CD4-positive, CD25-positive, alpha-beta regulatory T cell (primary cell): Measurements from ENCODE around the gene MAP3K6. TPM values are rescaled to one million over a fixed set of nuclear protein-coding genes. Genes with fewer than 3 reads are reported as not detected.

ENCODE experiments used
- ATAC-seq, 2 donors: fragments of 150-1000 bp; cut with Tn5 transposase; one replicate each; pipeline ENCODE4 v1.10.0; 2021; ENCODE audit warnings: low read depth in 2 of 2, moderate number of reproducible peaks in 2 of 2, moderate library complexity in 1 of 2
- DNase-seq, 3 donors: peaks; one replicate each; pipeline versions ENCODE4 v3.0.0 to v3.0.0-alpha.2; 2012 to 2022; ENCODE audit warnings: mixed read lengths in 1 of 3
- H3K27ac ChIP-seq: one replicate; pipeline ENCODE4 v1.7.0; 2013; ENCODE audit warnings: mild to moderate bottlenecking, low read length; ENCODE audit not compliant: insufficient read depth, poor library complexity, severe bottlenecking
- H3K27me3 ChIP-seq: one replicate; pipeline ENCODE4 v1.7.0; 2013; ENCODE audit warnings: low read length; ENCODE audit not compliant: control insufficient read depth, insufficient read depth
- H3K36me3 ChIP-seq: one replicate; pipeline ENCODE4 v1.7.0; 2013; ENCODE audit warnings: mild to moderate bottlenecking, low read length, moderate library complexity; ENCODE audit not compliant: control insufficient read depth, insufficient read depth
- H3K4me1 ChIP-seq: 2 replicates; pipeline ENCODE4 v1.7.0; 2013; ENCODE audit warnings: mild to moderate bottlenecking, low read length; ENCODE audit not compliant: insufficient read depth, control insufficient read depth, poor library complexity, severe bottlenecking
- H3K4me3 ChIP-seq: one replicate; pipeline ENCODE4 v1.7.0; 2013; ENCODE audit warnings: low read depth, mild to moderate bottlenecking, low read length, moderate library complexity
- H3K9me3 ChIP-seq, 2 experiments: 1 replicate in 1 of 2; 2 replicates in 1 of 2; pipeline ENCODE4 v1.7.0; 2013; ENCODE audit warnings: low read length in 2 of 2, mild to moderate bottlenecking in 1 of 2, moderate library complexity in 1 of 2; ENCODE audit not compliant: control insufficient read depth in 2 of 2
- H3K27ac Mint-ChIP-seq, 3 donors: one replicate each; pipeline ENCODE4 v1.8.0; 2020 to 2022; ENCODE audit warnings: mild to moderate bottlenecking in 3 of 3, mixed read lengths in 3 of 3, moderate library complexity in 2 of 3
- H3K27me3 Mint-ChIP-seq: one replicate; pipeline ENCODE4 v1.8.0; 2022; ENCODE audit warnings: mild to moderate bottlenecking, mixed read lengths
- H3K36me3 Mint-ChIP-seq: one replicate; pipeline ENCODE4 v1.8.0; 2020; ENCODE audit warnings: mixed read lengths
- H3K4me1 Mint-ChIP-seq, 4 donors: one replicate each; pipeline ENCODE4 v1.8.0; 2020 to 2022; ENCODE audit warnings: mixed read lengths in 4 of 4, mild to moderate bottlenecking in 1 of 4
- H3K4me3 Mint-ChIP-seq, 4 donors: one replicate each; pipeline ENCODE4 v1.8.0; 2020 to 2022; ENCODE audit warnings: mild to moderate bottlenecking in 4 of 4, mixed read lengths in 4 of 4, moderate library complexity in 3 of 4
- H3K9me3 Mint-ChIP-seq, 7 donors: one replicate each; pipeline ENCODE4 v1.8.0; 2020 to 2022; ENCODE audit warnings: mixed read lengths in 7 of 7, mild to moderate bottlenecking in 3 of 7, moderate library complexity in 2 of 7
- polyA plus RNA-seq, 4 donors: library from polyadenylated mRNA; unstranded; fragments of 300-500 nt; fragmentation: Illumina TruSeq; gene quantifications; one replicate each; pipeline ENCODE4 v1.2.3, GENCODE V29; 2021
- total RNA-seq: library from RNA; stranded (reverse); gene quantifications from one replicate; pipeline ENCODE4 v1.2.3, GENCODE V29; 2022

The MAP3K6 gene
- total and polyA plus RNA-seq, 5 donors from 2014 or later, result 3.8 to 8.3 (median 5.6) TPM

DNA sequence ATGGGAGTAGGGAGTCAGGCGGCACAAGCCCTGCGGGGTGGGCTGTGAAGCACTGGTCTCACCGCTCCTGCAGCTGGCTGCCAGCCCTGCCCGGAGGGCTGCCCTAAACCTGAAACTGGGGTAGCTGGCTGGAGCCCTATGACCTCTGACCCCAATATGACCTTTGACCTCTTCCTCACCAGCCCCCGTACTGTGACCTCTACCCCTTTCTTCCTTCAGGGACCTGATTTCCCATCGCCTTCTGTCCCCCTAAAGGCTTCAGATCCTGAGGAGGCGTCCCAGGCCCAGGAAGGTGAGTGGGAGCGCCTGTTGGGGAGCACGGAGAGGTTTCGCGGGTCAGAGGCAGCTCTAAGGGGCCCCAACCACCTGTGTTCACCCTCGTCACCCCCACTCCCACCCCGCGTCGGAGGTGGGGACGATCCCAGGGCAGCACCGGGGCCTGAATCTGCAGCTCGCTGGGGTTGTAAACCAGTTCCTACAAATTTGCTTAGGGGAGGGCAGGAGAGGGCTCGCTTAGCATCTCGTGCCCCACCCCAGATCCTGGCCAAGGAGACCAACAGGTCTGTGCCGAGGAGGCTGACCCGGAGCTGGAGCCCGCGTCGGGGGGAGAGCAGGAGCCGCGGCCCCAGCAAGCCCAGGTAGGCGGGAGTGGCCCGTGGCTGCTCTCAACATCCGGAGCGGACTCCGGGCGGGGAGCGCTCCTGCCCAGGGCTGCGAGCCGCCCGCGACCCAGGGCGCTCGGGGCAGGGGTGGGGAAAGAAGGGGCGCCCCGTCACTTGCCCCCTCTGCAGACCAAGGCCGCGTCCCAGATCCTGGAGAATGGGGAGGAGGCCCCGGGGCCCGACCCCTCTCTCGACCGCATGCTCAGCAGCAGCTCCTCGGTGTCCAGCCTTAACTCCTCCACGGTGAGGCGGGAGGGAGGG lies 17.6 kb downstream of the MAP3K6 start:
- H3K4me1 ChIP-seq, result peaks cover 32% of the 10 kb centered on the region
- no peaks in the 10 kb centered on the region for H3K9me3 ChIP-seq
- no peaks in the 10 kb centered on the region for H3K27me3 ChIP-seq
- peaks cover 30% of the 10 kb centered on the region for H3K36me3 ChIP-seq
- H3K4me1 Mint-ChIP-seq, result peaks cover 0 to 35% (median 9%) of the 10 kb centered on the region in 4 donors
- H3K9me3 Mint-ChIP-seq, result no peaks in the 10 kb centered on the region
- H3K27ac ChIP-seq, result peak overlapping the region; percentile 30
- H3K4me3 ChIP-seq, result no peak overlapping the region
- H3K27ac Mint-ChIP-seq, result peak overlapping the region; percentile 14 to 65 (median 36)
- ATAC-seq, result peak; percentile 70 to 78
- peaks cover 24% of the 10 kb centered on the region for H3K36me3 Mint-ChIP-seq
- H3K4me3 Mint-ChIP-seq, result peak overlapping the region in 3 of 4 donors; percentile 41 to 69 (median 68)
- no peaks in the 10 kb centered on the region for H3K27me3 Mint-ChIP-seq
- peak in 2 of 3 donors; percentile 33 to 49 for DNase-seq

DNA sequence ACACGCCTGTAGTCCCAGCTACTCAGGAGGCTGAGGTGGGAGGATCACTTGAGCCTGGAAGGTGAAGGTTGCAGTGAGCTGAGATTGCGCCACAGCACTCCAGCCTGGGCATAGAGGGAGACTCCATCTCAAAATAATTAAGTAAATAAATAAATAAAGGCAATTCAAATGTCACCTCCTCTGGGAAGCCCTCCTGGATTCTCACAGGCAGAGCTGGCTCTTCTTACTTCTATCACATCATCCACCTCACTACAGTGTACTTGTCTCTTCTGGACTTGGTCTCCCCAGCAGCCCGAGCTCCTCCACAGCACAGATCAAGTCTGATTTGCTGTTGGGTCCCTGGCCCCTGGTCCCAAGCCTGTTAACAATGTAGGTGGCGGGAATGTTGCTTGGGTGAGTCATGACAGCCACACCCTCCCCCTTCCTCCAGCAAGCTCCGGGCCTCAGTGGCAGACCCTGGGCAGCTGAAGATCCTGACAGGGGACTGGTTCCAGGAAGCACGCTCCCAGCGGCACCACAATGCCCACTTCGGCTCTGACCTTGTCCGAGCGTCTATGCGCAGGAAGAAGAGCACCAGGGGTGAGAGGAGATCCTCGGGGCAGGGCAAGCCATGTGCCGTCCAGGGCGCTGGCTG lies 19.7 kb downstream of the MAP3K6 start:
- peaks cover 26% of the 10 kb centered on the region for H3K36me3 Mint-ChIP-seq
- peaks cover 30% of the 10 kb centered on the region for H3K36me3 ChIP-seq
- no peak overlapping the region for H3K4me3 Mint-ChIP-seq

DNA sequence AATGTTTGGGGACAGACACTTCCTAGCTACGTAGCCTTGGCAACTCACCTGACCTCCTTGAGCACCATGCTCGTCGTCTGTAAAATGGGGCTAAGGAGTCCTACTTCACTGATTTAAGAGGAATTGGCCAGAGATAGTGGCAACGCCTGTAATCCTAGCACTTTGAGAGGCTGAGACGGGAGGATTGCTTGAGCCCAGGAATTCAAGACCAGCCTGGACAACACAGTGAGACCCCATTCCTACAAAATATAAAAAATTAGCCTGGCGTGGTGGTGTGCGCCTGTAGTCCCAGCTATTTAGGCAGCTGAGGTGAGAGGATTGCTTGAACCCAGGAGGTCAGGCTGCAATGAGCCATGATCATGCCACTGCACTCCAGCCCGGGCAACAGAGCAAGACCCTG lies 20.4 kb downstream of the MAP3K6 start:
- no peak for ATAC-seq
- Mint-ChIP-seq H3K9me3 (no peaks in the 10 kb centered on the region), H3K36me3 (peaks cover 22% of the 10 kb centered on the region), H3K27me3 (no peaks in the 10 kb centered on the region), H3K4me3 (peak overlapping the region in 3 of 4 donors; percentile 62 to 93 (median 71)), H3K27ac (peak overlapping the region in 2 of 3 donors; percentile 31 to 56), H3K4me1 (peaks cover 4 to 45% (median 22%) of the 10 kb centered on the region in 4 donors)
- Histone ChIP-seq H3K4me3 (no peak overlapping the region), H3K27ac (no peak overlapping the region), H3K4me1 (peaks cover 50% of the 10 kb centered on the region), H3K9me3 (no peaks in the 10 kb centered on the region), H3K36me3 (peaks cover 30% of the 10 kb centered on the region), H3K27me3 (no peaks in the 10 kb centered on the region)
- DNase-seq, result no peak

More for the DNA sequence above, 19.7 kb downstream of the MAP3K6 start:
- Histone ChIP-seq H3K4me1 (peaks cover 44% of the 10 kb centered on the region), H3K27me3 (no peaks in the 10 kb centered on the region), H3K9me3 (no peaks in the 10 kb centered on the region), H3K4me3 (no peak overlapping the region), H3K27ac (no peak overlapping the region)
- H3K27ac Mint-ChIP-seq, result no peak overlapping the region
- no peak for DNase-seq
- no peak for ATAC-seq
- H3K27me3 Mint-ChIP-seq, result no peaks in the 10 kb centered on the region
- H3K9me3 Mint-ChIP-seq, result no peaks in the 10 kb centered on the region
- H3K4me1 Mint-ChIP-seq, result peaks cover 4 to 43% (median 20%) of the 10 kb centered on the region in 4 donors

DNA sequence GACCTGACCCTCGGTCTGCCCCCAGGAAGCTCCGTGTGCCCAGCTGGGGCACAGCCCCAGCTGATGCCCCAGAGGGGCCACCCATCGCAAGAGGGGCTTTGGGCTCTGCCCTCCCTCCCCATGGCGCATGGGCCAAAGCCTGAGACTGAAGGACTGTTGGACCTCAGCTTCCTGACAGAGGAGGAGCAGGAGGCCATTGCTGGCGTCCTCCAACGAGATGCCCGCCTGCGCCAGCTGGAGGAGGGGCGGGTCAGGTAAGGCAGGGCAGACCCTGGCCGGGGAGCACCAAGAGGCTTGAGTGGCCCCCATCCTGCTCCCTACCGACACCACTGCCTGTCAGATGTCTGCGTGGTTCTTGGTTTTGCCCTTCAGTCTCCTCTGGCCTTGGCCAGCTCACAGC lies 21.5 kb downstream of the MAP3K6 start:
- Mint-ChIP-seq H3K4me1 (peaks cover 4 to 54% (median 27%) of the 10 kb centered on the region in 4 donors), H3K27me3 (no peaks in the 10 kb centered on the region), H3K4me3 (peak overlapping the region in 3 of 4 donors; percentile 71 to 91 (median 76)), H3K27ac (peak overlapping the region in 1 of 3 donors; percentile 56), H3K9me3 (no peaks in the 10 kb centered on the region), H3K36me3 (peaks cover 22% of the 10 kb centered on the region)
- Histone ChIP-seq H3K4me1 (peaks cover 57% of the 10 kb centered on the region), H3K9me3 (no peaks in the 10 kb centered on the region), H3K4me3 (no peak overlapping the region), H3K27me3 (no peaks in the 10 kb centered on the region), H3K36me3 (peaks cover 26% of the 10 kb centered on the region), H3K27ac (no peak overlapping the region)
- no peak for ATAC-seq
- DNase-seq, result no peak

DNA sequence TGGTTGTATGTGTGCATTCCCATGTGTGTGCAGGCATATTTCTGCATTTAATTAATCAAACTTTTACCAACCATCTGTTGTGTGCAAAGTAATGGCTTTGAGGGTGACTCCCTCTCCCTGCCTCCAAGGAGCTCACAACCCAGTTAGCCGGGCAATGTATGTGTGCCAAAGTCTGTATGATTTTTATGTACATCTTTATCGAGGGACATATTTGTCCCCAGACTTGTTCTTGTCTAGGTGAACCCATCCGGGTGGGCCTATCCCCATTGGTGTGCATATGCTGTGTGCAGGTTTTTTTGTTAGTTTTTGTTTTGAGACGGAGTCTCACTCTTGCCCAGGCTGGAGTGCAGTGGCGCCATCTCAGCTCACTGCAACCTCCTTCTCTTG lies 23.1 kb downstream of the MAP3K6 start:
- no peaks in the 10 kb centered on the region for H3K27me3 ChIP-seq
- Mint-ChIP-seq H3K27ac (peak overlapping the region; percentile 90 to 97 (median 96)), H3K4me3 (peak overlapping the region; percentile 93 to 98 (median 95)), H3K27me3 (no peaks in the 10 kb centered on the region), H3K36me3 (peaks cover 22% of the 10 kb centered on the region), H3K9me3 (no peaks in the 10 kb centered on the region), H3K4me1 (peaks cover 4 to 67% (median 36%) of the 10 kb centered on the region in 4 donors)
- H3K9me3 ChIP-seq, result no peaks in the 10 kb centered on the region
- DNase-seq (no peak), ATAC-seq (no peak)
- H3K36me3 ChIP-seq, result peaks cover 25% of the 10 kb centered on the region
- peak overlapping the region; percentile 79 for H3K27ac ChIP-seq
- peak overlapping the region; percentile 87 for H3K4me3 ChIP-seq
- H3K4me1 ChIP-seq, result peaks cover 52% of the 10 kb centered on the region

DNA sequence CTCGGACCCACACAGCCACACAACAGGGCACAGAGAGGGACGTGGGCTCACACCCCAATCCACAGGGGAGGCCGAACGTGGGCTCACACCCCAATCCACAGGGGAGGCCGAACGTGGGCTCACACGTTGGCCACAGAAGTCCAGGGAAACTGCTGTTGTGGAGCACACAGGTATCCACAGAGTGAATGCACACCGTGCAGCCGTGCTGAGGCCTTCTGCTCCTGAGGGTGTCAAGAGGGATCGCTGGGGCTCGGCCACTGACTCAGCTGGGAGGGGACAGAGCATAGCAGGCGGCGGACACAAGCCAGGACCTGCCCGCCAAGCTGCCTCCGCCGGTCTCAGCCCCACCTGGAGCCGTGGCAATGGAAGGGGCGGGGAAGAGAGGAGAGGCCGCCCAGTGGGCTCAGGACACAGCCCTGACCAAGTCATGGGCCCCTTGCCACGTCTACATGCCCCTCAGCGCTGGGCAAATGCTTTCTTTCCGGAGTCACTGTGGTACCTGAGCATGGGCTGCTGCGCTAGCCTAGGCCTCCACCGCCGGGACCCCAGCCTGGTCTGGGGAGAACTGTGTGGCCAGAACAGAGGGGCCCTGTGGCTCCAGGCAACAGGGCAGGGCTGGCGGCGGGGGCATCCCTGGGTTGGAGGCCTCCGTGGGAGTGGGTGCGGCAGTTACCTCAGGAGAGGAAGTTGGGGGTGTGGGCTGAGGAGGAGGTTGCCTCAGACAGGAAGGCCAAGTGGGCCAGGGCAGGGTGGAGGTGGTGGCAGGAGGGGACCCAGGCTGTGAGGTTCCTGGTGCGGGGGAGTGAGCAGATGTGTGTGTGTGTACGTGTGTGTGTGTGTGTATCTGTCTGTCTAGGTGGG lies 23.8 kb downstream of the MAP3K6 start:
- ATAC-seq (peak; percentile 84 to 86), DNase-seq (peak; percentile 65 to 92 (median 82))
- Mint-ChIP-seq H3K27ac (peak overlapping the region; percentile 90 to 97 (median 96)), H3K36me3 (peaks cover 21% of the 10 kb centered on the region), H3K4me1 (peaks cover 4 to 65% (median 36%) of the 10 kb centered on the region in 4 donors), H3K4me3 (peak overlapping the region; percentile 93 to 98 (median 95)), H3K9me3 (no peaks in the 10 kb centered on the region), H3K27me3 (no peaks in the 10 kb centered on the region)
- peak overlapping the region; percentile 79 for H3K27ac ChIP-seq
- H3K27me3 ChIP-seq, result no peaks in the 10 kb centered on the region
- H3K4me1 ChIP-seq, result peaks cover 48% of the 10 kb centered on the region
- peaks cover 25% of the 10 kb centered on the region for H3K36me3 ChIP-seq
- no peaks in the 10 kb centered on the region for H3K9me3 ChIP-seq
- H3K4me3 ChIP-seq, result peak overlapping the region; percentile 95

DNA sequence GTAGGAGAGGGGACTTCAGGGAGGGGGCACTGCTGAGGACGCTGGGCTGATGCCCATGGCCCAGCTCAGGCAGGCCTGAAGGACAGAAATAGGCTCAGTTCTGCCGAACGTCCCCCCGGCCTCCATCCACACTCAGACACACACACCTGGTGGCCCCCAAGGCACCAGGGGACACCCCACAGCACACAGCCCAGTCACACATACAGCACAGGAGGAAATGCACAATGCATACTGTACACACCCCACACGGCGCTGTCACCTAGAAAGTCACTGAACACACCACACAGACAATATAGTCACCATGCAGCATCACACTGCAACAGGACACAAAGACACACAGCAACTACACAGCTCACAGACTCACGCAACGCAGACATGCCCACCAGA lies 24.4 kb downstream of the MAP3K6 start:
- peaks cover 17% of the 10 kb centered on the region for H3K36me3 Mint-ChIP-seq
- peak overlapping the region; percentile 90 to 97 (median 96) for H3K27ac Mint-ChIP-seq
- ATAC-seq (peak; percentile 33 to 47), DNase-seq (peak in 1 of 3 donors; percentile 80)
- no peaks in the 10 kb centered on the region for H3K27me3 Mint-ChIP-seq
- H3K36me3 ChIP-seq, result peaks cover 18% of the 10 kb centered on the region
- H3K4me3 ChIP-seq, result peak overlapping the region; percentile 95
- H3K4me1 ChIP-seq, result peaks cover 48% of the 10 kb centered on the region
- H3K4me3 Mint-ChIP-seq, result peak overlapping the region; percentile 93 to 98 (median 95)
- no peaks in the 10 kb centered on the region for H3K9me3 ChIP-seq
- H3K4me1 Mint-ChIP-seq, result peaks cover 4 to 62% (median 35%) of the 10 kb centered on the region in 4 donors
- no peaks in the 10 kb centered on the region for H3K27me3 ChIP-seq
- no peaks in the 10 kb centered on the region for H3K9me3 Mint-ChIP-seq
- peak overlapping the region; percentile 79 for H3K27ac ChIP-seq
